H1 (cell line): ENCODE data around the gene AOPEP. TPM values are rescaled to one million over a fixed set of nuclear protein-coding genes. Genes with fewer than 3 reads are reported as not detected.

Experiments
- CTCF ChIA-PET: fragments of 300-600 bp; sonication (Branson Sonifier 250); formaldehyde crosslinking; loops from one replicate; lab custom pipeline; 2021; ENCODE audit not compliant: partially characterized antibody; lab: Charles Lee
- POLR2A ChIA-PET: fragments of 300-600 bp; sonication (Branson Sonifier 250); formaldehyde crosslinking; loops from one replicate; lab custom pipeline; 2021; ENCODE audit warnings: inconsistent platforms; ENCODE audit not compliant: partially characterized antibody; lab: Charles Lee
- DNase-seq, 2 experiments: peaks; one replicate each; pipeline versions ENCODE4 v3.0.0 to v3.0.0-alpha.2; 2010 to 2022; ENCODE audit warnings: low spot score in 2 of 2, low read depth in 1 of 2, mixed read lengths in 1 of 2
- FAIRE-seq: peaks from 2 replicates; lab custom pipeline; 2011; peaks lifted over from hg19 to GRCh38; lab: Jason Lieb, UNC
- H2AFZ ChIP-seq: 2 replicates; pipeline ENCODE4 v1.8.1; 2012; ENCODE audit warnings: low read length, inconsistent platforms
- H2AK5ac ChIP-seq: 2 replicates; pipeline ENCODE4 v1.6.1; 2013; ENCODE audit warnings: low read depth, low read length
- H2BK120ac ChIP-seq: replicated peaks from 2 replicates; pipeline ENCODE3; 2013; ENCODE audit warnings: low read depth, low read length, inconsistent platforms
- H2BK12ac ChIP-seq: 2 replicates; pipeline ENCODE4 v1.6.1; 2013; ENCODE audit warnings: low read depth, low read length
- H2BK15ac ChIP-seq: 2 replicates; pipeline ENCODE4 v1.6.1; 2013; ENCODE audit warnings: low read length
- H2BK20ac ChIP-seq: 2 replicates; pipeline ENCODE4 v1.6.1; 2013; ENCODE audit warnings: low read length
- H2BK5ac ChIP-seq: 2 replicates; pipeline ENCODE4 v1.6.1; 2013; ENCODE audit warnings: low read depth, low read length
- H3K14ac ChIP-seq: 2 replicates; pipeline ENCODE4 v1.6.1; 2013; ENCODE audit warnings: inconsistent platforms; ENCODE audit not compliant: insufficient read length
- H3K18ac ChIP-seq: 2 replicates; pipeline ENCODE4 v1.6.1; 2013; ENCODE audit warnings: low read length; ENCODE audit errors: extremely low read depth
- H3K23ac ChIP-seq: 2 replicates; pipeline ENCODE4 v1.6.1; 2013; ENCODE audit warnings: inconsistent platforms; ENCODE audit not compliant: insufficient read length
- H3K23me2 ChIP-seq: 2 replicates; pipeline ENCODE4 v1.6.1; 2013; ENCODE audit warnings: low read depth, low read length
- H3K27ac ChIP-seq: 2 replicates; pipeline ENCODE4 v1.6.1; 2011; ENCODE audit warnings: low read depth, low read length, inconsistent platforms
- H3K27me3 ChIP-seq, 4 experiments: replicated peaks in 1 of 4; 1 replicate in 1 of 4; 2 replicates in 3 of 4; pipeline versions ENCODE4 v1.6.1 to v1.8.1; 2011 to 2013; ENCODE audit warnings: low read length in 3 of 4, mild to moderate bottlenecking in 3 of 4, inconsistent platforms in 2 of 4, mixed read lengths in 2 of 4, moderate library complexity in 1 of 4; ENCODE audit not compliant: control insufficient read depth in 3 of 4, insufficient read depth in 3 of 4; ENCODE audit errors: extremely low read depth in 1 of 4
- H3K36me3 ChIP-seq, 4 experiments: 2 replicates each; pipeline versions ENCODE4 v1.6.1 to v1.8.1; 2011 to 2013; ENCODE audit warnings: mild to moderate bottlenecking in 4 of 4, low read length in 3 of 4, moderate library complexity in 2 of 4, control low read depth in 1 of 4, inconsistent platforms in 1 of 4; ENCODE audit not compliant: insufficient read depth in 4 of 4, control insufficient read depth in 2 of 4
- H3K4ac ChIP-seq: replicated peaks from 2 replicates; pipeline ENCODE3; 2013; ENCODE audit warnings: low read length, low read depth, mixed read lengths, inconsistent platforms; ENCODE audit not compliant: insufficient read length
- H3K4me1 ChIP-seq, 4 experiments: replicated peaks in 1 of 4; 1 replicate in 1 of 4; 2 replicates in 3 of 4; pipeline versions ENCODE4 v1.6.1 to v1.8.1; 2011 to 2013; ENCODE audit warnings: low read length in 3 of 4, inconsistent platforms in 2 of 4, mixed read lengths in 1 of 4; ENCODE audit not compliant: insufficient read depth in 4 of 4, control insufficient read depth in 3 of 4
- H3K4me2 ChIP-seq, 2 experiments: 2 replicates each; pipeline versions ENCODE4 v1.6.1 to v1.8.1; 2011 to 2013; ENCODE audit warnings: low read depth in 2 of 2, low read length in 2 of 2, control low read depth in 1 of 2, inconsistent platforms in 1 of 2, mild to moderate bottlenecking in 1 of 2; ENCODE audit not compliant: insufficient read depth in 1 of 2
- H3K4me3 ChIP-seq, 4 experiments: fragments of 200-600, 300-600 bp in 1 of 4; sonication (generic), shearing (Covaris generic), sonication (Bioruptor Twin) in 1 of 4; 2 replicates each; pipeline versions ENCODE4 v1.5.1 to v1.8.1; 2011 to 2016; ENCODE audit warnings: low read length in 4 of 4, low read depth in 3 of 4, control low read depth in 2 of 4, inconsistent platforms in 2 of 4, mild to moderate bottlenecking in 2 of 4, mixed read lengths in 1 of 4, moderate library complexity in 1 of 4; ENCODE audit not compliant: insufficient read depth in 2 of 4; ENCODE audit errors: extremely low read depth in 1 of 4
- H3K56ac ChIP-seq: replicated peaks from 2 replicates; pipeline ENCODE3; 2013; ENCODE audit warnings: low read depth, mild to moderate bottlenecking, mixed read lengths, low read length, inconsistent platforms; ENCODE audit not compliant: insufficient read length
- H3K79me1 ChIP-seq: 2 replicates; pipeline ENCODE4 v1.6.1; 2013; ENCODE audit warnings: low read depth, low read length, control low read depth
- H3K79me2 ChIP-seq, 2 experiments: 2 replicates each; pipeline versions ENCODE4 v1.6.1 to v1.8.1; 2012 to 2013; ENCODE audit warnings: low read length in 2 of 2, mild to moderate bottlenecking in 2 of 2, inconsistent platforms in 1 of 2; ENCODE audit not compliant: insufficient read depth in 2 of 2, control insufficient read depth in 1 of 2
- H3K9ac ChIP-seq, 4 experiments: replicated peaks in 1 of 4; 1 replicate in 1 of 4; 2 replicates in 3 of 4; pipeline versions ENCODE4 v1.6.1 to v1.8.1; 2011 to 2013; ENCODE audit warnings: low read depth in 3 of 4, low read length in 3 of 4, control low read depth in 2 of 4, mild to moderate bottlenecking in 2 of 4, moderate library complexity in 2 of 4, inconsistent platforms in 1 of 4; ENCODE audit errors: extremely low read depth in 1 of 4
- H3K9me3 ChIP-seq, 2 experiments: 2 replicates each; pipeline versions ENCODE4 v1.6.1 to v1.8.1; 2012 to 2013; ENCODE audit warnings: mild to moderate bottlenecking in 2 of 2, moderate library complexity in 2 of 2, control low read depth in 1 of 2, inconsistent platforms in 1 of 2, low read depth in 1 of 2, low read length in 1 of 2, mixed read lengths in 1 of 2; ENCODE audit not compliant: insufficient read depth in 2 of 2
- H4K20me1 ChIP-seq, 2 experiments: replicated peaks in 1 of 2; 2 replicates each; pipeline versions ENCODE3 to v1.8.1; 2011 to 2013; ENCODE audit warnings: inconsistent platforms in 2 of 2, low read length in 2 of 2, mild to moderate bottlenecking in 1 of 2; ENCODE audit not compliant: insufficient read depth in 2 of 2, control insufficient read depth in 1 of 2
- H4K5ac ChIP-seq: 2 replicates; pipeline ENCODE4 v1.6.1; 2013; ENCODE audit warnings: low read length, low read depth, mixed read lengths, inconsistent platforms; ENCODE audit not compliant: insufficient read length
- H4K8ac ChIP-seq: 2 replicates; pipeline ENCODE4 v1.8.0; 2013; ENCODE audit warnings: mild to moderate bottlenecking, moderate library complexity, low read length, inconsistent platforms; ENCODE audit not compliant: insufficient read depth; ENCODE audit errors: extremely low read depth
- H4K91ac ChIP-seq: replicated peaks from 2 replicates; pipeline ENCODE3; 2013; ENCODE audit warnings: low read length, mixed read lengths, inconsistent platforms; ENCODE audit not compliant: insufficient read length
- ASH2L ChIP-seq: fragments of 200-600, 300-600 bp; sonication (generic); IDR thresholded peaks from one replicate; pipeline ENCODE4 v1.7.1; 2017; ENCODE audit warnings: low read length
- BACH1 ChIP-seq: IDR thresholded peaks from 2 replicates; pipeline ENCODE4 v1.6.1; 2012; ENCODE audit warnings: low read length, improper control_type of control experiment
- BCL11A ChIP-seq, 2 experiments: IDR thresholded peaks; one replicate each; pipeline ENCODE4 v1.6.1; 2011; ENCODE audit warnings: low read depth in 2 of 2, low read length in 2 of 2, mild to moderate bottlenecking in 2 of 2
- CBX5 ChIP-seq: fragments of 300-800, 300-1000 bp; sonication (generic); IDR thresholded peaks from 2 replicates; pipeline ENCODE4 v1.7.1; 2016; ENCODE audit warnings: antibody characterized with exemption, low read length, low read depth
- KDM4A ChIP-seq: IDR thresholded peaks from one replicate; pipeline ENCODE4 v1.7.1; 2012; ENCODE audit warnings: low read depth, mild to moderate bottlenecking, moderate library complexity, low read length, inconsistent platforms; ENCODE audit not compliant: severe bottlenecking
- NRF1 ChIP-seq: IDR thresholded peaks from 2 replicates; pipeline ENCODE4 v1.6.1; 2011; ENCODE audit warnings: mild to moderate bottlenecking, low read depth, low read length, improper control_type of control experiment
- WGBS, 2 experiments: shearing (Covaris generic) in 1 of 2; methylation state at CpG; one replicate each; pipeline versions ENCODE4 v1.1.6 to v1.1.7; 2013 to 2015; ENCODE audit warnings: low lambda C conversion rate in 2 of 2, mixed read lengths in 2 of 2, inconsistent platforms in 1 of 2, low coverage in 1 of 2, missing lambda C conversion rate in 1 of 2; ENCODE audit not compliant: insufficient replicate concordance in 2 of 2, insufficient coverage in 1 of 2, insufficient read length in 1 of 2; ENCODE audit errors: extremely low coverage in 1 of 2, missing lambda C conversion rate in 1 of 2; 5-methylcytosine and 5-hydroxymethylcytosine counted together
- polyA plus RNA-seq, 7 experiments: library from polyadenylated mRNA; depleted of rRNA in 3 of 7; stranded (reverse) in 5 of 7; unstranded in 2 of 7; fragments of >200 nt in 5 of 7; fragments of 200-250 nt in 2 of 7; gene quantifications; 1 replicate in 5 of 7; 2 replicates in 1 of 7; 4 replicates in 1 of 7; pipeline versions ENCODE4 v1.2.1 to v1.2.3, GENCODE V29; 2011 to 2013; ENCODE audit warnings: missing spikeins in 2 of 7, mixed read lengths in 2 of 7
- total RNA-seq: library from RNA; stranded (reverse); fragmentation: NEBNext Ultra II Directional; extraction: Animal tissue kit (Norgen Biotek cat#: 25700); gene quantifications from 2 replicates; pipeline ENCODE4 v1.2.1, GENCODE V29; 2021

Gene AOPEP
- total and polyA plus RNA-seq, 2 of the 8 experiments (the other 6 are each of a cell fraction or from before 2014, with no cell fraction given), result 6.1 to 14.3 TPM

GRCh38 chr9:95014917-95015316 is 288.4 kb downstream of the AOPEP start:
- Histone ChIP-seq H3K36me3 (peaks cover 0 to 3% (median 0%) of the 10 kb centered on the region in 4 experiments; a peak in 2 of 8 replicates), H3K18ac (no peak overlapping the region), H2BK20ac (no peak overlapping the region), H3K27ac (no peak overlapping the region), H3K4me3 (no peak overlapping the region), H3K23me2 (no peaks in the 10 kb centered on the region), H3K23ac (no peak overlapping the region), H4K8ac (no peak overlapping the region), H3K27me3 (no peaks in the 10 kb centered on the region), H3K4me2 (no peak overlapping the region), H3K9ac (no peak overlapping the region), H2AFZ (no peak overlapping the region), H3K4ac (no peak overlapping the region), H2BK5ac (no peak overlapping the region), H3K79me2 (no peaks in the 10 kb centered on the region), H3K14ac (no peak overlapping the region), H3K4me1 (no peaks in the 10 kb centered on the region), H3K9me3 (no peaks in the 10 kb centered on the region), H2BK120ac (no peak overlapping the region), H2BK15ac (no peak overlapping the region), H2BK12ac (no peak overlapping the region), H4K20me1 (no peaks in the 10 kb centered on the region), H4K91ac (no peak overlapping the region), H3K56ac (no peak overlapping the region), H4K5ac (no peak overlapping the region), H3K79me1 (no peaks in the 10 kb centered on the region; the same call in 1 of the 2 replicates), H2AK5ac (no peak overlapping the region)
- DNase-seq (no peak), FAIRE-seq (no peak)
- no peak for TF ChIP-seq CBX5
- TF ChIP-seq BCL11A (IDR thresholded peaks at IDR 0.05; ENCODE audit: low read depth in 2 of 2, low read length in 2 of 2), result no peak
- TF ChIP-seq NRF1, result no peak
- TF ChIP-seq ASH2L, result no peak
- TF ChIP-seq BACH1, result no peak
- no peak for TF ChIP-seq KDM4A
- CTCF ChIA-PET, result no interaction called here
- 79% methylated on average over 2 of the region's 2 CpGs; no CpG with 5 or more reads in 1 of the 2 experiments for WGBS, 2 experiments
- POLR2A ChIA-PET, result no interaction called here
